GM18861 (cell line): ENCODE results near the gene DCAF5.

Experiments
- ATAC-seq: cut with Tn5 transposase; IDR thresholded peaks from one replicate; pipeline ENCODE4 v1.9.1; 2021; ENCODE audit not compliant: unreplicated experiment

The DCAF5 gene

DNA sequence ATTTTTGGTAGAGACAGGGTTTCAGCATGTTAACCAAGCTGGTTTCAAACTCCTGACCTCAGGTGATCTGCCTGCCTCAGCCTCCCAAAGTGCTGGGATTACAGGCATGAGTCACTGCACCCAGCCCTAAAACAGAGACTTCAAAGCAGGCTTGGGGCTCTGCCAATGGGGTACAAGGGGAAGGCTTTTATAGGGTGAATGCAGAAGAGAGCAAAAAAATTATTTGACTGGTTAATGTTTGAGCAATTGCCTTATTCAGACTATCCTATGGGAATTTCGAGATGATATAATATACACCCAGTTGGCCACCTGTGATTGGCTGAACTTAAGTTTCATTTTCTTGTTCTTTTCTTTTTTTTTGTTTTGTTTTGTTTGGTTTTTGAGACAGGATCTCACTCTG, 142.3 kb downstream of the DCAF5 start:
- ATAC-seq, result no peak

DNA sequence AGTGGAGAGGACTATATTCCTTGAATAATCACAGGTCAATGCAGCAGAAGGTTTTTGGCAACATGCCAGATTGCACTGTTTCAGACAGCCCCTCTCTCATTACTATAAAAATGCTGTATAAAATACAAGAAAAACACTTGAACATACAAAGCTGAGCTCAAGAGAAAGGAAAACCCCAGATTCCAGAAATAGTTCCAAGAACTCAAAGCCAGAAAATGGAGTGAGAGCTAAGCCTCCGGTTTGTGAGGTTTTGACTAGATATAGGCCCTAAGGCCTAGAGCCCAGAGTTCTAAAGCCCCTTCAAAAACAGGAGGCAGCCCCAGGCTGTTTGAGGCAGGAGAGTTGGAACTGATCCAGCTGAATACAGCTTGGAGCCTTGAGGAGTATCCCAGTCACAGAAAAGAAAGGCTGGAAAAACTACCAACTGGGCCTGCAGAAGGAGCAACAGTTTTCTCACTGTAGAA, 144.5 kb downstream of the DCAF5 start:
- ATAC-seq, result no peak

DNA sequence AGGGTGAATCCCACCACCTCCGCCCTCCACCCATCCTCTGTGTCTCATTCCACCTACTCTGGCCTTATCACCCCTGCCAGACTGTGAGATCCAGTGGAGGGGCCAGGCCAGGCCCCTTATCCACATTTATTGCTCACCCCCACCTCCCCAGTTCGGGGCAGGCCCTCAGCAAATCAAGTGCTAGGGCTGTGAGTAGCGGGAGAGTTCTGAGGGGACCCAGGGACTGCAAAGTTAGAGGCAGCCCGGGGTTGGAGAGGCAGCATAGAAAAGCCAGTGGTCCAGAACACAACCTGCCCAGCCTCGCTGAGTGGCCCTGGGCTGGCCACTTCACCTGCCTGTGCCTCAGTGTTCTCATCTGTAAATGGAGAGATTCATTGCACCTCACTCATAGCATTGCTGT, 146.6 kb downstream of the DCAF5 start:
- ATAC-seq, result no peak

DNA sequence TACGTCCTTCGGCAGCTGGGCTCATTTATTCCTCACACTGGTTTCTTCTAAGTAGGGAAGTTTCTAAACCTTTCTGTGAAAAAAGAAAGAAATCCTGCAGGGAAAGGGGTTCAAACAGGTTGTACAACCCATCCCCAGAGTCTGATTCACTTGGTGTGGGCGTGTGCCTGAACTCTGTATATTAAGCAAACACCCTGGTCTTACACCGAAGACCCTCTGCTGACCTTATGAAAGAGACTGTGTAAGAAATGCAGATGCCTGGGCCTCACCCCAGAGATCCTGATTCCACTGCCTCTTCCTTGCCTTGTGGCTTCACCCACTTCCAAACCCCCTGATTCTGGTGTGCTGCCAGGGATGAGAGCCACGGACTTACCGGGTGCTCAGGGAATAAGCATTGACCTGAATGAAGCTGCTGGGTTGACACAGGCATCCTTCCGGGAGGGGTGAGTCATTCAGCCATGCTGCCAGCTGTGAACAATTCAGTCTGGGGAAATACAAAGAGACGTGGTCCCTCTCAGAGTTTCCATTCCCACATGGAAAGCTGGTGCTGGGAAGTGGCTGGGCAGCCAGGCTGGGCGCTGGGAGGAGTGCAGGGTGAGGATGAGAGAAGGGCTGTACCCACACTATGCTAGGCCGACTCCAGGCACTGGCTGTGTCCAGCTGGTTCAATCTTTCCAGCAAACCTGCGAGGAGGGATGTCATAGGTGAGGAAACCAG, 147.3 kb downstream of the DCAF5 start:
- ATAC-seq, result no peak

DNA sequence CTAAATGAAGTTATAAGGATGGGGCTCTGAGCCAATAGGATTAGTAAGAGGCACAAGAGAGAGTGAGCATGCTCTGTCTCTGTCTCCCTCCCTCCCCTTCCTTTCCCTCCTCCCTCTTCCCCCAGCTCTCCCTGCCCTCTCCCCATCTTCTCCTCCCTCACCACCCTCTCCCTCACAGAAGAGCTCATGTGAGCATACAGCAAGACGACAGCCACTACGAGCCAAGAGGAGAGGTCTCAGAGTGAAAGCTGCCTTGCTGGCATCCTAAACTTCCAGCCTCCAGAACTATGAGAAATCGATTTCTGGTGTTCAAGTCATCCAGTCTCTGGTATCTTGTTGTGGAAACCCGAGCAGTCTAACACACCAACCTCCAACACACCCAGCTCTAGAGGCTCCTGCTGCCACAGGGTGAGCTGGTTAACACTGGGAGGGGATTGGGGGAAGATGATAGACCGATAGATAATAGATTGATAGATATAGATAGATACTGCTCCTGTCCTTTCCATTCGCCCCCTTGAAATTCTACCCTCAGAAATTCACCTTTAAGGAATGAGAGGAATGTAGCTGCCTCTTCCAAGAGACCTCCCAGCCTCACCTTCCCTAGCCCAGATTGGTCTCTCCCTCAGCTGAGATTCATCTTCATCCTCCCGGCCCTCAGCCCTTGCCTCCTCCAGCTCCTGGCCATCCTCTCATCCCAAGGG, 148.0 kb downstream of the DCAF5 start:
- no peak for ATAC-seq

DNA sequence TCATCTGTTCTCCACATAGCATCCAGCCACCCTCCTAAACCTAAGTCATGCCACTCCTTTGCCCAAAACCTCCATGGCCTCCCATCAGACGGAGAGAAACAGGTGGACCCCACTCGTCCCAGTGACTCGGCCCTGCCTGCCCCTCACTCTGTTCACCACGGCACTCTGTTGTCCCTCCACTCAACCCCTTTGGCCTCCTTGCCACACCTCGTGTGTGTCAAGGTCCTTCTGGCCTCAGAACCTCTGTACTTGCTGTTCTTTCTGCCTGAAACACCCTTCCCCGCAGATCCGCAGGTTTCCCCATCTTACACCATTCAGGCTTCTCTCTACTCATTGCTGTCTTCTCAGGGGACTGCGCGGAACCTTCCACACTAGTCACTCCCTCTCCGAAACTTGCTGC, 149.3 kb downstream of the DCAF5 start:
- no peak for ATAC-seq

GRCh38 chr14:69002069-69002468, 150.8 kb downstream of the DCAF5 start:
- ATAC-seq, result no peak

- no peak for ATAC-seq
These were observed 151.5 kb downstream of the DCAF5 start for GRCh38 chr14:69001375-69001774.
